ENCODE results near the gene IFITM5.
"Not testable (repeated sequence)": the region's sequence is repeated elsewhere in the genome, so short reads cannot be mapped to it uniquely, and the experiment has no call there.

IFITM5 gene

GRCh38 chr11:311013-311748, 11.9 kb upstream of the IFITM5 start:
- not testable (repeated sequence) for DNase-seq

DNA sequence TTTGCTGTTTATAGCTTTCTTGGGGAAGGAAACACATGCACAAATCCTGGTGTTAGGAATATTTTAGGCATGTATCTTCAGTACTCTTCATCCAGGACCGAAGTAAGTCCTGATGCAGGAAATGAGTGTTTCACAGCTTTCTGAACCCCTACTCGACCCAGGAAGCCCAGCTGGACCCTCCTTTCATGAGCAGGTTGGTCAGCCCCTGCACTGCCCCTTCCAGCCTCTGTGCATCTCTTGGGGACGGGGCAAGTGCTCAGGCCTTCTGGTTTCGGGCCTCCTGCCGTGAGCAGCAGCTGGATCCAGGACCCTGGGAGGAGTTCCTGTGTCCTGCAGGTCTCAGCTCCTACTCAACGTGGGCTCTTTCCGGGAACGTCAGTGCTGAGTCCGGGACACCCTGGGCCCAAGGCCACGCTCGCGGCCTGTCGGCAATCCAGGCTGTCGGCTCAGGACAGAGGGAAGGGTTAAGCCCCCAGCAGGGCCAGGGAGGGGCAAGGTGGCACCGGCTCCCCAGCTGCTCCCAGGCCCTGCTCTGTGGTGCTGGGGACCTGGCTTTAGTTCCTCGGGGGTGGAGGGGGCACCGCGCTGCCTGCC, 10.8 kb upstream of the IFITM5 start:
- DNase-seq: not testable (repeated sequence)

GRCh38 chr11:308740-309665, 9.7 kb upstream of the IFITM5 start:
- DNase-seq: not testable (repeated sequence)

- DNase-seq: peak; percentile 80
Observed at GRCh38 chr11:307766-308708, 8.7 kb upstream of the IFITM5 start, which contains the start of gene IFITM2. IFITM2 (plus strand) TSS chr11:307816; CDS start chr11:308193, 377 bp downstream.

GRCh38 chr11:306645-307371, 7.5 kb upstream of the IFITM5 start:
- DNase-seq: no peak

- no peak for DNase-seq
Observed at GRCh38 chr11:305844-306211, 6.5 kb upstream of the IFITM5 start.

DNA sequence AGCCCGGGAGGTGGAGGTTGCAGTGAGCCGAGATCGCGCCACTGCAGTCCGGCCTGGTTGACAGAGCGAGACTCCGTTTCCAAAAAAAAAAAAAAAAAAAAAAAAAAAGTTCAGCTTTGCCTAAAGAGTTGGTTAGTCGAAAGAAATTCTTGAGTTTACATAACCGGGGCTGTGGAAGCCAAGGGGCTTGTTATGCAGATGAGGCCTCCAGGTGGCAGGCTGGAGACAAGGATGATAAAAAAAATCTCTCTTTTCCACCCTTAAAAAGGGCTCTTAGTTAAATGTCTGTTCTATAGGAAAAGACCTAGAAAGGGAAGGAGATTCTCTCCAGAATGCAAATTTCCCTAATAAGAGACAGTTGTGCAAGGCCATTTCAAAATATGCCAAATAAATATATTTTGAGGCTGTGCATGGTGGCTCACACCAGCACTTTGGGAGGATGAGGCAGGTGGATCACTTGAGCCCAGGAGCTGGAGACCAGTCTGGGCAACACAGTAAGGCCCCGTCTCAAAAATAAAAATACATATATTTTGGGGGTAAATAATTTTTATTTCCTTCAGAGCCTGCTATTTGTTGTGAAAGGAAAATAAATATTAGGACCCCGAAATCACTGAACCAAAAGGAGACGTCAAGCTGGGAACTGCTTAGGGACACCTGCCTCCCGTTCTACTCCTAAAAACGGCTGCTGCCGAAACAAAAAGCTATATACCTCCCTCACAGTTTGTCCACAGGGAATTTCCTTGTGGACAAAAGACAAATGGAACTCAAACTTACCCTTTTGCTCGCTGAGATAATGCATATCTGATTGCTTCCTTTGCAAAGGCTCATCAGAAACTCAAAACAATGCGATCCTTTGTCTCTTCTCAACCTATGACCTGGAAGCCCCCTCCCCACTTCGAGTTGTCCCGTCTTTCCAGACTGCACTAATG, 5.9 kb upstream of the IFITM5 start:
- DNase-seq: no peak

GRCh38 chr11:304061-304506, 4.8 kb upstream of the IFITM5 start:
- DNase-seq: no peak

- DNase-seq: no peak
Observed at GRCh38 chr11:303363-303762, 4.0 kb upstream of the IFITM5 start.

DNA sequence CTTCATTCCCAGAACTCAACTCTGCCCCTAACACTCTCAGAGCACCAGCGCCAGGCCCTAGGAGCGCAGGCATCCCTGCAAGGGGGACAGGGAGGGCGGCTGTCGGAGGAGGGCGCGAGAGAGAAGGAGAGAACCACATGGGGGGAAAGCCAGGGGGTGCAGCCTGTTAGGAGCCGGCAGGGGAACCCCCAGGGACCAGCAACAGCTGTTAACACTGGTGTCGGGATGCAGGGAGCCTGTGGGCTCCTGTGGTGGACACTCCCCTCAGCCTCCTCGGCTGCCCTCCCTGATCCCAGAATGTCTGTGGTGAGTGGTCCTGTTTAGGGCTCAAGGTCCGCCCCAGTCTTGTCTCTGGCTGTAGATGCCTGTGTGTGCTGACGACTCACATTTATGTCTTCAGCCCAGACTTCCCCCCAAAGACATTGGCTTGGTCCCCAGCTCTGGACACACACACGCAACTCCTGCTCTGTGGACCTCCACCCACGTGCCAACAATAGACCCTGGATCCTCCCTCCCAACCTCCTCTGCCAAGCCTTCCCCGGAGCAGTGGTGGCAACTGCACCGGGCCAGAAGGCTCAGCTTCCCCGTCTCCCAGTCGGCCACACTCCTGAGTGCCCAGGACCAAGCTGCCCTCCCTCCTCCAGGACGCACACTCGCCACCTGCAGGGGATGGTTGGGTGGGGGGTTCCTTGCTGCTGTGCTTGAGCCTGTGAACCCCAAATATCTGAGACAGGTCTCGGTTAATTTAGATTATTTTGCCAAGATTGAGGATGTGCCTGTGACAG, 817 bp upstream of the IFITM5 start:
- DNase-seq: no peak

GRCh38 chr11:298406-299065, 790 bp downstream of the IFITM5 start:
- DNase-seq: no peak

DNA sequence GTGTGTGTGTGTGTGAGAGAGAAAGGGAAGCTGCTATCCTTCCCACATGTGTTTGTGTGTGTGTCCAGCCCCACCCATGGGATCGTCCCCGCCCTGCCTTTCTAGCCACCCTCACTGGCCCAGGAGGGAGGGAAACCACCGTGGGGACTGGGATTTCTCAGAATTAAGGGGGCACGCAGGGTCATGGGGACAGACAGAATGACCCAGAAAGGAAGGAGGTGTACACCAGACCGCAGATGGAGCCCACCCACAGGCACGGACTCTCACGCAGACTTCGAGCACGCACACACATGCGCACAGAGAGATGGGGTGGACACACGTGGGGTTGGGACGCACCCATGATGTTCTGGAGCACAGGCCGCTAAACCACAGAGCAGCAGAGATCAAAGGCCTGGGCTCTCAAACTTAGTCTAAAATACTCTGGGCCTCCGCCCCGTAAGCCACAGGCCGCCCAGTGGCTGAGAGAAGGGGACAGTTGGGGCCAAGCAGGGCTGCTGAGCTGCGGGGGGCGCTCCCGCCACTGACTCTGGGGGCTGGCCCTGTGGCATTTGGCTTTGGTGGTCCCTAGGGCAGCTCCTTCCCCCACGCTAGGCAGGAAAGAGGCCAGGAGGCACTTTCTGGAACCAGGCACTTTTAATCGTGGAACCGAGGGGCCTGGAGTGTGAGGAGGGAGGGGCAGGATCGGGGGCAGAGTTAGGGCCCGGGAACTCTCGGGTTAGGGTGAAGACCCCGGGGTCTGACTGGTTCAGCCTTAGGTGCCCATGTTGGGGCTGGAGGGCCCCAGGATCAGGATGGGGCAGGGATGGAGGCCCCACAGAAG, 1.5 kb downstream of the IFITM5 start:
- DNase-seq: no peak

DNA sequence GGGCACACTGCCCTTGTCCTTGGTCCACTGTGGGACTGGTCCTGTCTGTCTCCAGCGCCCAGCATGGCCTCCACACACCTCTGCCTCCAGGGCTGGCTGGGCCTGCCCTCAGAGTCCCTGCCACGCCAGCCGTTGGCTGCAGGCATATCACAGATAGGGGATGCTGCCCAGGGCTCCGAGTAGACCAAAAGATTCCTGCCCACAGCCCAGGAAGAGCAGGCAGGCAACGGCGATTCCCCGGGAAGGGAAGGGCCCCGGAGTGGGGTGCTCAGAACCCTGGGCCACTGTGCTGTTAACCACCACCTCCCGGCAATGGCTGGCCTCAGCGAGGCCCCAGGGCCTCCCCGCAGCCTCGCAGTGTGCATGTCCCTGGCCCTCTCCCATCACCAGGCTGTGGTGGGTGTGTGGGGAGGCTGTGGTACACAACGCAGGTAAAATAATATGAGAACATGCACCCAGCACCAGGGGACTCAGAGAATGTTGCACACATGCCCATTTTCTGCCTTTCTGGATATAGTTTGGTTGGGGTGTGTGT, 2.2 kb downstream of the IFITM5 start:
- DNase-seq: no peak

- no peak for DNase-seq
Observed at GRCh38 chr11:296171-297050, 2.9 kb downstream of the IFITM5 start.

DNA sequence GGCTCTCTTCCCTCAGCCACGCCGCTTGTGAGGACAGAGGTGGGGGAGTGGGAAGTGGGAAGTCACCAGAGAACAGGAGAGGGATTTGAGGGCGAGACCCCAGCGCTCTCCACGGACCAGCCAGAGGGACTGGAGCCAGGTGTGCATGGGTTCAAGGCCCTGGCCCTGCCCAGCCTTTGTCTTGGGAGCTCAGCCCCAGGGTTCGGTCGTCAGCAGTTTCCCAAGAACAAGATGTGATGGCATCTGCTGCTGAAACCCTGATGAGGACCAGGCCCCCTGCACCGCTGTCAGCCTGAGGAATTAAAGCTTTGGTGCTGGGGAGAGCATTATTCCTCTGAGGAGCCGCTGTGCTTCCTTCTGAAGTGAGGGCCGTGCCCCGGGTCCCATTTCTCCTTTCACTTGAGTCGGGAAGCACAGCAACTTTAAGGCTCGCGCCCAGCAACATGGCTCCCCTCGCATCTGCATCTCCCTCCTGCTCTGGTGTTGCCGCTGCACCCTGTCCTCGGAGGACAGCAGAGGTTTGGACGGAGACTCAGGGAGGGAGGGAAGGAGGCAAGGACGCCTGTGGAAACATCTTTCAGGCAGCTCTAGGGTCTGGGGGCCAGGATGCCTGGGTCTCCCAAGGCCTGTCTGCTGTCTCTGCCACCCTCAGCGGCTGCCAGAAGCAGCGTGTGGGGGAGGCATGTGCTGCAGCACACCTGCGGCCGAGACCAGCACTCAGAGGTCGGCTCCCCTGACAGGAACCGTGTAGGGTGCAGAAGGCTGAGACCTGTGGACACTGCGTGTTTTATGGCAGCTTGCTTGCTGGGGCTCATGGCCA, 3.8 kb downstream of the IFITM5 start:
- no peak for DNase-seq

GRCh38 chr11:294780-295179, 4.5 kb downstream of the IFITM5 start:
- no peak for DNase-seq

All from islet precursor cell (in vitro differentiated cells).